ENCODE results near the gene MTNR1A.

MTNR1A gene

GRCh38 chr4:186554914-186555827, at the start of gene MTNR1A:
MTNR1A (minus strand) TSS chr4:186555567; CDS start chr4:186555365, 202 bp downstream.
- no peak for DNase-seq

- DNase-seq, result no peak
These were observed 48.9 kb upstream of the MTNR1A start for GRCh38 chr4:186604124-186604807.

- DNase-seq, result no peak
These were observed 47.6 kb upstream of the MTNR1A start for GRCh38 chr4:186602978-186603377.

GRCh38 chr4:186599483-186599882, 44.1 kb upstream of the MTNR1A start:
- DNase-seq, result no peak

GRCh38 chr4:186598686-186599085, 43.3 kb upstream of the MTNR1A start:
- no peak for DNase-seq

- no peak for DNase-seq
These were observed 41.6 kb upstream of the MTNR1A start for GRCh38 chr4:186596850-186597390.

- DNase-seq, result no peak
These were observed 41.0 kb upstream of the MTNR1A start for GRCh38 chr4:186596346-186596745.

GRCh38 chr4:186593587-186593973, 38.2 kb upstream of the MTNR1A start:
- DNase-seq, result no peak

GRCh38 chr4:186592966-186593586, 37.7 kb upstream of the MTNR1A start:
- DNase-seq, result no peak

- no peak for DNase-seq
These were observed 37.1 kb upstream of the MTNR1A start for GRCh38 chr4:186592445-186592844.

GRCh38 chr4:186591651-186592050, 36.3 kb upstream of the MTNR1A start:
- DNase-seq, result no peak

- no peak for DNase-seq
These were observed 33.1 kb upstream of the MTNR1A start for GRCh38 chr4:186588503-186588902.

GRCh38 chr4:186587416-186588018, 32.1 kb upstream of the MTNR1A start:
- peak; percentile 14 to 40 for DNase-seq

- no peak for DNase-seq
These were observed 30.8 kb upstream of the MTNR1A start for GRCh38 chr4:186586205-186586604.

- DNase-seq, result no peak
These were observed 29.5 kb upstream of the MTNR1A start for GRCh38 chr4:186584912-186585311.

GRCh38 chr4:186581421-186581820, 26.1 kb upstream of the MTNR1A start:
- DNase-seq, result no peak

GRCh38 chr4:186580669-186581068, 25.3 kb upstream of the MTNR1A start:
- DNase-seq, result no peak

GRCh38 chr4:186570193-186570996, 15.0 kb upstream of the MTNR1A start:
- DNase-seq, result no peak

GRCh38 chr4:186569533-186570192, 14.3 kb upstream of the MTNR1A start:
- no peak for DNase-seq

- no peak for DNase-seq
These were observed 10.7 kb upstream of the MTNR1A start for GRCh38 chr4:186566068-186566467.

GRCh38 chr4:186563761-186564160, 8.4 kb upstream of the MTNR1A start:
- no peak for DNase-seq

- DNase-seq, result no peak
These were observed 6.4 kb upstream of the MTNR1A start for GRCh38 chr4:186561748-186562147.

Measured in AML-193 (cell line).